OCI-LY1 (cell line): ENCODE measurements around the gene COL25A1.

Source experiments
- H2AFZ ChIP-seq: fragments of 200-600 bp; sonication (generic), shearing (Covaris generic); 2 replicates; pipeline ENCODE4 v1.6.0; 2014; ENCODE audit warnings: antibody characterized with exemption, mild to moderate bottlenecking, low read length
- H3F3A ChIP-seq: fragments of 200-600 bp; sonication (generic), shearing (Covaris generic); 2 replicates; pipeline ENCODE4 v1.6.0; 2014; ENCODE audit warnings: mild to moderate bottlenecking, antibody characterized with exemption, low read length, moderate library complexity; ENCODE audit not compliant: insufficient read depth
- H3K27ac ChIP-seq: fragments of 200-600 bp; sonication (generic); 2 replicates; pipeline ENCODE4 v1.5.1; 2014; ENCODE audit warnings: low read length, mixed run types, mild to moderate bottlenecking, low read depth; ENCODE audit not compliant: poor library complexity, severe bottlenecking
- H3K27me3 ChIP-seq: fragments of 200-600 bp; sonication (generic); 2 replicates; pipeline ENCODE4 v1.6.0; 2014; ENCODE audit warnings: antibody characterized with exemption, mild to moderate bottlenecking, low read length, moderate library complexity; ENCODE audit not compliant: insufficient read depth
- H3K36me3 ChIP-seq: fragments of 200-600 bp; sonication (generic); 2 replicates; pipeline ENCODE4 v1.6.1; 2014; ENCODE audit warnings: mild to moderate bottlenecking, antibody characterized with exemption, low read length, moderate library complexity, mixed read lengths; ENCODE audit not compliant: insufficient read depth
- H3K4me1 ChIP-seq: fragments of 200-600 bp; sonication (generic); 2 replicates; pipeline ENCODE4 v1.5.1; 2014; ENCODE audit warnings: mild to moderate bottlenecking, low read length, moderate library complexity; ENCODE audit not compliant: insufficient read depth, severe bottlenecking
- H3K4me2 ChIP-seq: fragments of 200-600 bp; sonication (generic), shearing (Covaris generic); 2 replicates; pipeline ENCODE4 v1.6.1; 2014; ENCODE audit warnings: low read length
- H3K4me3 ChIP-seq: fragments of 200-600 bp; sonication (generic); 2 replicates; pipeline ENCODE4 v1.5.1; 2014; ENCODE audit warnings: low read length, low read depth, mild to moderate bottlenecking, mixed read lengths; ENCODE audit not compliant: poor library complexity, severe bottlenecking
- H3K79me2 ChIP-seq: fragments of 200-600 bp; shearing (Covaris generic); 2 replicates; pipeline ENCODE4 v1.6.1; 2016; ENCODE audit warnings: mixed run types, low read length, mixed read lengths; ENCODE audit not compliant: insufficient read depth
- H3K9ac ChIP-seq: fragments of 200-600 bp; sonication (generic), shearing (Covaris generic); 2 replicates; pipeline ENCODE4 v1.6.1; 2014; ENCODE audit warnings: mild to moderate bottlenecking, low read length, mixed read lengths
- H3K9me2 ChIP-seq: fragments of 200-600 bp; sonication (generic), shearing (Covaris generic); 2 replicates; pipeline ENCODE4 v1.6.1; 2014; ENCODE audit warnings: low read depth, mild to moderate bottlenecking, low read length, mixed read lengths
- H3K9me3 ChIP-seq: fragments of 200-600 bp; shearing (Covaris generic); 2 replicates; pipeline ENCODE4 v1.6.1; 2014; ENCODE audit warnings: low read length, mixed read lengths
- H4K20me1 ChIP-seq: fragments of 200-600 bp; sonication (generic), shearing (Covaris generic); 2 replicates; pipeline ENCODE4 v1.6.0; 2016; ENCODE audit warnings: mild to moderate bottlenecking, low read length; ENCODE audit not compliant: insufficient read depth
- EZH2 ChIP-seq: fragments of 200-600 bp; sonication (generic), shearing (Covaris generic); IDR thresholded peaks from 2 replicates; pipeline ENCODE4 v1.8.0; 2017; ENCODE audit warnings: borderline replicate concordance, mixed run types, mild to moderate bottlenecking, antibody characterized with exemption, low read length, moderate library complexity, mixed read lengths
- TF ChIP-seq, protein P1 (sequence below): fragments of 200-600 bp; sonication (generic), shearing (Covaris generic); IDR thresholded peaks from 2 replicates; pipeline ENCODE4 v1.5.1; 2017; ENCODE audit warnings: mild to moderate bottlenecking, antibody characterized with exemption, low read length, moderate library complexity, mixed read lengths

COL25A1 gene

DNA sequence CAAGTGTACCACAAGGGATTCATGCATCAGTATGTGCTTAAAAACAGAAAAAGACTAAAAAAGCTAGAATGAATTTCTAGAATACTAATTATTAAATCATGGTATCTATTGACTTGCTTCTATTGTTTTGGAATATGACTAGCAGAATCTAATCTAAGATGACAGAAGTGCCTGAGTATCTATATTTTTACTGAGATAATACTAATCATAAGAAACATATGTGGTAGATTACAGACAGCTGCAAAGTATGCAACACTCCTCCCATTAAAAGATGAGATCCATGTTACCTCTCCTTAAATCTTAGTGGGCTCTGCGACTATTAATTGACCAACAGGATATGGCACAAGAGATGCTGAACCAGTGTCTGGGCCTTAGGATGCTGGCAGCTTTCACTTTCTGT lies 89.4 kb downstream of the COL25A1 start:
- no peak for TF ChIP-seq EZH2
- TF ChIP-seq, protein P1, sequence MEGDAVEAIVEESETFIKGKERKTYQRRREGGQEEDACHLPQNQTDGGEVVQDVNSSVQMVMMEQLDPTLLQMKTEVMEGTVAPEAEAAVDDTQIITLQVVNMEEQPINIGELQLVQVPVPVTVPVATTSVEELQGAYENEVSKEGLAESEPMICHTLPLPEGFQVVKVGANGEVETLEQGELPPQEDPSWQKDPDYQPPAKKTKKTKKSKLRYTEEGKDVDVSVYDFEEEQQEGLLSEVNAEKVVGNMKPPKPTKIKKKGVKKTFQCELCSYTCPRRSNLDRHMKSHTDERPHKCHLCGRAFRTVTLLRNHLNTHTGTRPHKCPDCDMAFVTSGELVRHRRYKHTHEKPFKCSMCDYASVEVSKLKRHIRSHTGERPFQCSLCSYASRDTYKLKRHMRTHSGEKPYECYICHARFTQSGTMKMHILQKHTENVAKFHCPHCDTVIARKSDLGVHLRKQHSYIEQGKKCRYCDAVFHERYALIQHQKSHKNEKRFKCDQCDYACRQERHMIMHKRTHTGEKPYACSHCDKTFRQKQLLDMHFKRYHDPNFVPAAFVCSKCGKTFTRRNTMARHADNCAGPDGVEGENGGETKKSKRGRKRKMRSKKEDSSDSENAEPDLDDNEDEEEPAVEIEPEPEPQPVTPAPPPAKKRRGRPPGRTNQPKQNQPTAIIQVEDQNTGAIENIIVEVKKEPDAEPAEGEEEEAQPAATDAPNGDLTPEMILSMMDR, result no peak
- Histone ChIP-seq H3K9ac (no peak overlapping the region), H3K36me3 (no peaks in the 10 kb centered on the region), H3K9me2 (no peaks in the 10 kb centered on the region), H3K79me2 (no peaks in the 10 kb centered on the region), H3K9me3 (no peaks in the 10 kb centered on the region), H3K4me3 (no peak overlapping the region), H3K27me3 (no peaks in the 10 kb centered on the region), H2AFZ (no peak overlapping the region), H3K27ac (no peak overlapping the region), H3K4me1 (no peaks in the 10 kb centered on the region), H3K4me2 (no peak overlapping the region), H4K20me1 (no peaks in the 10 kb centered on the region), H3F3A (no peaks in the 10 kb centered on the region)

GRCh38 chr4:109211671-109212070 lies 90.8 kb downstream of the COL25A1 start:
- H4K20me1 ChIP-seq, result no peaks in the 10 kb centered on the region
- H2AFZ ChIP-seq, result no peak overlapping the region
- no peaks in the 10 kb centered on the region for H3K79me2 ChIP-seq
- no peak overlapping the region for H3K4me3 ChIP-seq
- no peaks in the 10 kb centered on the region for H3K4me1 ChIP-seq
- no peaks in the 10 kb centered on the region for H3K27me3 ChIP-seq
- H3K27ac ChIP-seq, result no peak overlapping the region
- no peaks in the 10 kb centered on the region for H3F3A ChIP-seq
- no peaks in the 10 kb centered on the region for H3K9me2 ChIP-seq
- no peaks in the 10 kb centered on the region for H3K36me3 ChIP-seq
- H3K9ac ChIP-seq, result no peak overlapping the region
- H3K4me2 ChIP-seq, result no peak overlapping the region
- no peaks in the 10 kb centered on the region for H3K9me3 ChIP-seq
- no peak for TF ChIP-seq EZH2
- TF ChIP-seq, protein P1, result no peak

GRCh38 chr4:109209647-109210046 lies 92.8 kb downstream of the COL25A1 start:
- Histone ChIP-seq H3K4me3 (no peak overlapping the region), H3K4me2 (no peak overlapping the region), H3K4me1 (no peaks in the 10 kb centered on the region), H3K36me3 (no peaks in the 10 kb centered on the region), H3K9ac (no peak overlapping the region), H3K9me3 (no peaks in the 10 kb centered on the region), H3K27me3 (no peaks in the 10 kb centered on the region; the same call in 1 of the 2 replicates), H3K79me2 (no peaks in the 10 kb centered on the region), H3K27ac (no peak overlapping the region), H3F3A (no peaks in the 10 kb centered on the region), H3K9me2 (no peaks in the 10 kb centered on the region), H2AFZ (no peak overlapping the region), H4K20me1 (no peaks in the 10 kb centered on the region)
- TF ChIP-seq, protein P1, result no peak
- no peak for TF ChIP-seq EZH2
